Prostate gland (tissue), 2 donors: Measurements from ENCODE around the gene IKZF1. TPM values are rescaled to one million over a fixed set of nuclear protein-coding genes. Genes with fewer than 3 reads are reported as not detected.

Source experiments
- DNase-seq: peaks from one replicate; pipeline ENCODE4 v3.0.0-alpha.2; 2019; ENCODE audit warnings: low spot score
- H3K27ac ChIP-seq, 2 donors: fragments of 200-600 bp; sonication (generic); 2 replicates each; pipeline ENCODE4 v1.5.1; 2017 to 2019
- H3K27me3 ChIP-seq: fragments of 200-600 bp; sonication (generic); replicated peaks from 2 replicates; pipeline ENCODE4 v1.5.1; 2019; ENCODE audit not compliant: insufficient read depth
- H3K36me3 ChIP-seq, 2 donors: fragments of 200-600 bp; sonication (generic); 1 replicate in 1 of 2; 2 replicates in 1 of 2; pipeline versions ENCODE4 v1.5.1 to v1.8.1; 2017 to 2019
- H3K4me1 ChIP-seq: fragments of 200-600 bp; sonication (generic); replicated peaks from 2 replicates; pipeline ENCODE4 v1.5.1; 2019
- H3K4me3 ChIP-seq, 2 donors: fragments of 200-600 bp; sonication (generic); 2 replicates each; pipeline ENCODE4 v1.5.1; 2017 to 2019
- H3K9me3 ChIP-seq: fragments of 200-600 bp; sonication (generic); 2 replicates; pipeline ENCODE4 v1.5.1; 2017
- POLR2A ChIP-seq: fragments of 450-650 bp; IDR thresholded peaks from one replicate; pipeline ENCODE4 v1.6.1; 2016; ENCODE audit warnings: antibody characterized with exemption, mild to moderate bottlenecking
- POLR2AphosphoS5 ChIP-seq: sonication (generic); formaldehyde crosslinking; IDR thresholded peaks from one replicate; pipeline ENCODE4 v1.6.1; 2017; ENCODE audit warnings: antibody characterized with exemption
- WGBS: methylation state at CpG from one replicate; pipeline ENCODE4 v1.1.5; 2018; 5-methylcytosine and 5-hydroxymethylcytosine counted together
- intact Hi-C: fragments of 100-400 bp; cut with DNase I; formaldehyde crosslinking; loops from one replicate; pipeline ENCODE4 v1.14.2; 2022
- total RNA-seq, 2 donors: library from RNA; depleted of rRNA; stranded (reverse); fragments of >200 nt; gene quantifications; one replicate each; pipeline ENCODE4 v1.1.0, GENCODE V29; 2016
- TF ChIP-seq, protein P1 (sequence below), 4 experiments: fragments of 200-600 bp in 2 of 4; fragments of 450-650 bp in 2 of 4; sonication (generic) in 2 of 4; IDR thresholded peaks; 1 replicate in 3 of 4; 2 replicates in 1 of 4; pipeline ENCODE4 v1.5.1; 2016 to 2019; ENCODE audit warnings: antibody characterized with exemption in 4 of 4, mild to moderate bottlenecking in 2 of 4, moderate library complexity in 2 of 4

Gene IKZF1
- total RNA-seq, 2 donors from 2014 or later = 2.7 to 7.7 TPM

DNA sequence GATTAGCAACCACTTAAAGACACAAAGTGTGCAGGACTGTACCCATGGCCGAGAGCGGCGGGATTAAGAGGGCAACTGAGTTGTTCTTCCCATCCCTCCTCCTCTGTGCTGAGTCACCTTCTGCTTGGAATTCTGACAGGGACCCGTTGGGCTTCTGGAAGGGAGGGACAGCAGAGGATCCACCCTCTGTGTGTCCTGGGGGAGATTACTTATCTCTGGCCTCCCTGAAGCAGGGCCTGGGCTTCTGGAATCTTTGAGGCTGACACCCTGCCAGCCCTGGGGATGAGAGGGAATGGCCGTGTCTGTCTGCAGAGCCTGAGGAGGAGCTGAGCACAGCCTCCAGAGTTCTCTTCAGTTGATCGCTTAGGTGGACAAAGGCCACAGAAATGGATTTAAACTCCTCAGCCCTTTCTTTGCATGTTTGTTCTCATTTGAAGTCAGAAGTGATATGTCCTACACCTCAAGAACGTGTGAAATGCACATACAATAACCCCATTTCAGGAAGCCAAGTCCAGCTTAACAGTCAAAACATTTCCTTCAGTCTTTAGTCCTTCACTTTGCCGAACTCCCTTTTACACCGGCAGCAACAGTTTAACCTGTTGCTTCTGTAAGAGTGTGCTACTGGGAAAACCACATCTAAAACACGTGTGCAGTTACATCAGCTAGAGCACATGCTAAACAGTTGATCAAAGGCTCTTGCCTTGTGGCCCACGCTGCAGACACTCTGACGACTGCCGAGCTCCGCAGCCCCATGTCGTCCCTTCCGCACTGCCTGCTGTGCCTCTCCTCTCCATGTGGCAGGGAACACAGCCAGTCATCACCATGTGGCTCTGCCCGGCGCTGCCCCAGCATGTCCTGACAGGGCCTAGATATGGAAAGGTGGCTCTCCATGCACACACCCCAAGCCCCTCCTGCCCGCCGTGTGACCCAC is 55.7 kb downstream of the IKZF1 start:
- Histone ChIP-seq H3K36me3 (no peaks in the 10 kb centered on the region), H3K4me1 (no peaks in the 10 kb centered on the region), H3K4me3 (no peak overlapping the region), H3K27ac (no peak overlapping the region), H3K27me3 (no peaks in the 10 kb centered on the region), H3K9me3 (no peaks in the 10 kb centered on the region)
- no peak for TF ChIP-seq POLR2A
- TF ChIP-seq POLR2AphosphoS5 = no peak
- TF ChIP-seq, protein P1, sequence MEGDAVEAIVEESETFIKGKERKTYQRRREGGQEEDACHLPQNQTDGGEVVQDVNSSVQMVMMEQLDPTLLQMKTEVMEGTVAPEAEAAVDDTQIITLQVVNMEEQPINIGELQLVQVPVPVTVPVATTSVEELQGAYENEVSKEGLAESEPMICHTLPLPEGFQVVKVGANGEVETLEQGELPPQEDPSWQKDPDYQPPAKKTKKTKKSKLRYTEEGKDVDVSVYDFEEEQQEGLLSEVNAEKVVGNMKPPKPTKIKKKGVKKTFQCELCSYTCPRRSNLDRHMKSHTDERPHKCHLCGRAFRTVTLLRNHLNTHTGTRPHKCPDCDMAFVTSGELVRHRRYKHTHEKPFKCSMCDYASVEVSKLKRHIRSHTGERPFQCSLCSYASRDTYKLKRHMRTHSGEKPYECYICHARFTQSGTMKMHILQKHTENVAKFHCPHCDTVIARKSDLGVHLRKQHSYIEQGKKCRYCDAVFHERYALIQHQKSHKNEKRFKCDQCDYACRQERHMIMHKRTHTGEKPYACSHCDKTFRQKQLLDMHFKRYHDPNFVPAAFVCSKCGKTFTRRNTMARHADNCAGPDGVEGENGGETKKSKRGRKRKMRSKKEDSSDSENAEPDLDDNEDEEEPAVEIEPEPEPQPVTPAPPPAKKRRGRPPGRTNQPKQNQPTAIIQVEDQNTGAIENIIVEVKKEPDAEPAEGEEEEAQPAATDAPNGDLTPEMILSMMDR (IDR thresholded peaks at IDR 0.05) = no peak
- no peak for DNase-seq
- intact Hi-C loops = no loop called here
- WGBS = 43% methylated on average over 20 of the region's 20 CpGs

DNA sequence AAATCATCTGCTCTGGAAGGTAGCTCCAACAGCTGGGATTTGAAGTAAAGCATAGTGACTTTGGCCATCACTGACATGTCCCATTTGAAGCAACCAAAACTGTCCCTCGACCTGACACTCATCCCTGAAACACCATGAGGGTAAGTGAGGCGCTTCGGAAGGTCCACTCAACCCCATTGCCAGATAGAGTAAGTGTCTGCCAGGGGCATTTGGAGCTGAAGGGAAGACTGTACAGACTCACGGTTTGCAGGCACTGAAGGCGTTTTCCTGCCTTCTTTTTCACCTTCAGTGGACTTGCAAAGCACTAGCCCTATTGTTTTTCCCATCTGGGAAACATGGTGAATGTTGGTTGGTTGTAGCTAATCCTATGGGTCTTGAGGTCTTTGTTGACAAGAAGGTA is 57.6 kb downstream of the IKZF1 start:
- intact Hi-C loops = no loop called here
- 80% methylated on average over 5 of the region's 5 CpGs for WGBS
- no peak for TF ChIP-seq POLR2A
- no peak for TF ChIP-seq POLR2AphosphoS5
- H3K27me3 ChIP-seq = no peaks in the 10 kb centered on the region
- H3K4me1 ChIP-seq = no peaks in the 10 kb centered on the region
- no peak overlapping the region for H3K4me3 ChIP-seq
- H3K9me3 ChIP-seq = no peaks in the 10 kb centered on the region
- H3K36me3 ChIP-seq = no peaks in the 10 kb centered on the region
- H3K27ac ChIP-seq = no peak overlapping the region
- DNase-seq = no peak

DNA sequence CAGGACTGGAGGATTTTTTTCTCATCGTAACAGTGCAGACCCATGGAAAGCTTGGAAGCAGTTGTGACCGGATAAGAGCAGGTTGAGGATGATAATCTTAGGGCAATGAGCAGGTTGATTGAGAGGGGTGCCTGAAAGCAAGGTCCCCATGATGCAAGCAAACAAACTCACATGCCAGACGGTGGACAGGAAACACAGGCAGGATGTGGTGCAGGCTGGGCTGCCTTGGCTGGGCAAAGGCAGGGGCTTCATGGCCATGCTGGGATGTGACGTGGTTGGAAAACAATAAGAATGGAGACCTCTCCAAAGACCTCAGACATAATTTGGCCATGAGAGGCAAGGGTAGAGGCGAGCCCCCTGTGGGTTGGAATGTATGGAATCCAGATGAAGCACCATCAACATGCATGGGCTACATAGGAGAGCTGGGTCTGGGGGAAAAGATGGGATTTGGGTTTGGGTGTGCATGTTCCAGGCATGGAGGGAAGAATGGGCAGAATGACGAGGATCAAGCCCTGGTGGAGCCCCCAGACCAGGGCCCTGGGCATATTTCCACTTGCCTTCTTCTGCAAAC is 58.3 kb downstream of the IKZF1 start:
- Histone ChIP-seq H3K27ac (no peak overlapping the region), H3K4me3 (no peak overlapping the region), H3K36me3 (no peaks in the 10 kb centered on the region), H3K27me3 (no peaks in the 10 kb centered on the region), H3K9me3 (no peaks in the 10 kb centered on the region), H3K4me1 (no peaks in the 10 kb centered on the region)
- no peak for DNase-seq
- 86% methylated on average over 6 of the region's 6 CpGs for WGBS
- intact Hi-C loops = no loop called here
- no peak for TF ChIP-seq POLR2A

DNA sequence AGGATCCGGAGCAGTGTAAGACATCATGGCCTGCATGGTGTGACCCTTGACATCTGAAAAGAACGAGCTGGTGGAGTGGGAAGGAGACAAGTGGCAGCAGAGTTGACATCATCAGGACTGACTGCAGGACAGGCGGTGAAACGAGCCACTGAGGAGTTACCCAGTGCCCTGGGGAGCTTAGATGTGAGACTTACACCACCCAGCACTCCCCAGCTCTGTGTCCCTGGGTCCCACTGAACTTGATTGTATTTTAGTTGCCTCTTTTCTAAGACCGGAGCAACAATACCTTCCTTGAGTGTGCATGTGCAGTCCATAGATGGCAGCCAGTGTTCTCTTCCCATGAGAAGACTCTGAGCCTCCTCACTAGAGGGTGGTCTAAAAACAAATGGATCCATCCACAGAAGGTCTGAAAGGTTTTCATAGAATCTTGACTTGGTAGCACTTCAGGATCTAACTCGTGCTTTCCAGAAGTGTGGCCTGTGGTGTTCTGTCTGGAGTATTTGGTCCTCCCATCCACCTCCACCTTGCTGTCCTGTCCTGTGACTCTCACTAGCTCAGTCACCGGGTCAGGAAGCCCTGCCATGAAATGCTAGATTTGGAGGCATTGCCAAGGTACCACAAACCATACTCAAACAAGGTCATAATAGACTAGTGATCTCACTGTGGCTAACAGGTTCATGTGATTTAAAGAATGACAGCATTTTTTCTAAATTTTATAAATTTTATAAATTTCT is 59.0 kb downstream of the IKZF1 start:
- H3K4me3 ChIP-seq = no peak overlapping the region
- no peaks in the 10 kb centered on the region for H3K36me3 ChIP-seq
- H3K9me3 ChIP-seq = no peaks in the 10 kb centered on the region
- TF ChIP-seq, protein P1 (IDR thresholded peaks at IDR 0.05) = no peak
- no peak for TF ChIP-seq POLR2AphosphoS5
- no peak overlapping the region for H3K27ac ChIP-seq
- no peaks in the 10 kb centered on the region for H3K4me1 ChIP-seq
- WGBS = 85% methylated on average over 7 of the region's 7 CpGs
- no peaks in the 10 kb centered on the region for H3K27me3 ChIP-seq
- DNase-seq = no peak
- intact Hi-C loops = no loop called here

DNA sequence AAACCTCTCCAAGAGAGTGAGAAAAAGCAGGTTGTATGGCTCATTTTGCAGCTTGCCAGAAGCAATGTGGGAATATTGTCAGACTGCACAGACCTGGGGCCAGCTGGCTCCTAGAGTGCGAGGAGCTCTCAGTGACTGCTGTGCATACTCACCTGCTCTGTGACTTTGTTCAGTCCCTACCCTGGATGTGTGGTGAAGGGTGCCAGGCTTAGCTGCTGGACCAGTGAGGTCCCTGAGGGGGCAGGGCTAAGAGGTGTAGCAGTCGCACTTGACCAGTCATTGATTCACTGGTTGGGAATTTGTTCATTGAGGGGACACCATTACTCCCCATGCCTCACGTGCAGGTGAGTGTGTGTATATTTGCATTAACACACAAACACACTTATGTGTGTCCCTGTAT is 60.1 kb downstream of the IKZF1 start:
- Histone ChIP-seq H3K27ac (no peak overlapping the region), H3K4me1 (no peaks in the 10 kb centered on the region), H3K27me3 (no peaks in the 10 kb centered on the region), H3K4me3 (no peak overlapping the region), H3K9me3 (no peaks in the 10 kb centered on the region), H3K36me3 (no peaks in the 10 kb centered on the region)
- TF ChIP-seq POLR2A = no peak
- TF ChIP-seq POLR2AphosphoS5 = no peak
- TF ChIP-seq, protein P1 (IDR thresholded peaks at IDR 0.05) = no peak
- DNase-seq = no peak
- intact Hi-C loops = no loop called here
- 63% methylated on average over 3 of the region's 3 CpGs for WGBS
